Measurements from ENCODE around the gene AURKAIP1.
"Not testable (repeated sequence)": the region's sequence is repeated elsewhere in the genome, so short reads cannot be mapped to it uniquely, and the experiment has no call there.

The AURKAIP1 gene

DNA sequence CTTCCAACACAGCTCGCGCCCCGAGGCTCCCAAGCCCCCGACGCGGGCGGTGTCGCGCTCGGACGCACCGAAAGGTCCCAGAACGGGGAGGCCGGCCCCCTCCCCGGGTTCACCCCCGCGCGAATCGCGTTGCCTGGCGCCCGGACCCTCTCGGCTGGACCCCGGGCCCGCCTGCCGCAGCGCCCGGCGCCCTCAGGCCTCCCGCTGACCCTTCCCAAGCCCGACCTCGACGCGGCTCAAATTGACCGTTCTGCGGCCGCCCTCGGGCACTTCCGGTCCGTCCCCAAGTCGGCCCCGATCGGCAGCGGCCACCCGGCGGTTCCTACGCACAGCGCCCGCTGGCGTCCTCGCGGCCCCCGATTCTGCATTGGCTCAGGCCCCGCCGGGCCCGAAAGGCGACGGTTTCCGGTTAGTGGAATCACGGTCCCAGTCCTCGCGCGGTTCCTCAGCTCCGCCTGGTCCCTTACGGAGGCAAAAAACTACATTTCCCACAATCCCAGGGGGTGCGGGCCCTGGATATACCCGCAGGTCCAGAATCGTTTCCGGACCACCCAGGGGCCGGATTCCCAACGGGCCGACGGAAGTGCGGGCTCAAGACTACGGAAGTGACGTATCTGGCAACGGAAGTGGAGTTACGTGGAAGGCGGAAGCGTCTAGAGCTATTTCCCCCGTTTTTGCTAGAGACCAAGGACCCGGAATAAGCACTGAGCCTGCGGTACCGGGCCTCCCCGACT is at the start of gene AURKAIP1:
Gene AURKAIP1, minus strand, starts transcription at position 279 of the 734 bp plus-strand sequence. CDS start 451 bp downstream, outside the sequence.
- DNase-seq (ENCODE audit: low read depth in 1 of 2, low spot score in 1 of 2): peak; percentile 89 to 99

DNA sequence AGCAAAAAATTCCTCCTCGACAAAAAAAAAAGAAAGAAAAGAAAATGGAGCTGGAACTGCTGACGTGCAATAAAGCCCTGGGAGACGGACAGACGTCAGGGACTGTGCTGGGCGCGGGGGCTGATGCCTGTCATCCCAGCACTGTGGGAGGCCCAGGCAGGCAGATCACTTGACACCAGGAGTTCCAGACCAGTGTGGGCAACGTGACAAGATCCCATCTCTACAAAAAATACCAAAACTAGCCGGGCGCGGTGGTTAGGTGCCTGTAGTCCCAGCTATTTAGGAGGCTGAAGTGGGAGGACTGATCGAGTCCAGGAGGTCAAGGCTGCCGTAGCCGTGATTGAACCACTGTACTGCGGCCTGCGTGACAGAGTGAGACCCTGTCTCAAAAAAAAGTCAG is 49.7 kb upstream of the AURKAIP1 start:
- no peak for DNase-seq (ENCODE audit: low read depth in 1 of 2, low spot score in 1 of 2)

DNA sequence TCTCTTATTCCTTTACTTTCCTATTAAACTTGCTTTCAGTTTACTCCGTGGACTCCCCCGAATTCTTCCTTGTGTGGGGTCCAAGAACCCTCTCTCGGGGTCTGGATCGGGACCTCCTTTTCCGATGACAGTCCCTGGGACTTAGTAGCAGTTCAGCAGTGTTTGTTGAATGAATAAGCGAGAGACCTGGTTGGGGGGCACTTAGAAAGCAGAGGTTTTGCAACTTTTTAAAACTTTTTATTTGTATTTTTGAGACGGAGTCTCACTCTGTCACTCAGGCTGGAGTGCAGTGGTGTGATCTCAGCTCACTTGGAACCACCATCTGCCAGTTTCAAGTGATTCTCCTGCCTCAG is 48.2 kb upstream of the AURKAIP1 start:
- no peak for DNase-seq (ENCODE audit: low read depth in 1 of 2, low spot score in 1 of 2)

DNA sequence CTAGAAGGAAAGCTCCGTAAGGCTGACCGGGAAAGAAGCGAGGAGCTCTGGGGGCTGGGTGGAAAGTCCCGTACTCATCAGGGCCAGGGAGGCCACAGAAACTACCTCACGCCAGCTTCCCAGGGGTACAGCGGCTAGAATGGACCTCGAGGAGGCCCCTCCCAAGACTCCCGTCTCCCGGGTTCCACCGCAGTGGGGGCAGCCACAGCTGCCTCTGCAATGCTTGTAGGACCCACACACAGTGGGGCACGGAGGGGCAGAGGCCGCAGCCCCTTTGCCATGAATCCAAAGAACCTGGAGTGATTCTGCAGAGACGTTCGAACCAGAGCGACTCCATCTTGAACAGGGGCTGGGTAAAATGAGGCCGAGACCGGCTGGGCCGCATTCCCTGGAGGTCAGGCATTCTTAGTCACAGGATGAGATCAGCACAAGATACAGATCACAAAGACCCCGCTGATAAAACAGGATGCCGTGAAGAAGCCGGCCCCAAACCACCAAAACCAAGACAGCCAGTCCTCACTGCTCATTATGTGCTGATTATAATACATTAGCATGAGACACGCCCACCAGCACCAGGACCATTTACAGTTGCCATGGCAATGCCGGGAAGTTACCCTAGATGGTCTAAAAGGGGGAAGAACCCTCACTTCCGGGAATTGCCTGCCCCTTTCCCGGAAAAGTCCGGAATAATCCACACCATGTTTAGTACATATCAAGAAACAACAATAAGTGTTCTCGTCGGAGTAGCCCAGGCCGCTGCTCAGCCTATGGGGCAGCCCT is 47.6 kb upstream of the AURKAIP1 start:
- DNase-seq (ENCODE audit: low read depth in 1 of 2, low spot score in 1 of 2): no peak

DNA sequence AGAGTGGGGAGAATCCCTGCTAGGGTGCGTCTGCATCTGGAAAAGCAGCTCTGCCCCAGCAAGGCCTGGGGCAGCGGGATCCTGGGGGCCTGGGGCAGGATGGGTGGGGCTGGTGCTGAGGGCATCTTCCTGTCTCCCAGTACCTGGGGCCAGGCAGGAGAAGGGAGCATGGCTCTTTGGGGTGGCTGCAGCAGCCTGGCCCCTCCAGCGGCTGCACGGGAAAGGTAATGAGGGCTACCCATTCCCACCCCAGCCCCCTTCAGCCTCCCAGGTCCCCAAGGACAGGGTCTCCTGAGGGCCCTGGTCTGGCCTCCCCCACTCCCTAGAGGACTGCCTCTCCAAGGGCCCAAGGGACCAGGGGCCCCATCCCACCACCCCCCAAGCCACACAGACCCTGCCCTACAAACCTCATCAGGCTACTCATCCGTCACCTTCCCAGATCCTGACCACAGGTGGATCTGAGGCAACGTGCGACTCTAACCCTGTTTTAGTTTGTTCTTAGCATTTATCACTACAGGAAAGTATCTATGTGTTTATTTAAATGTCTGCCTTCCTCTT is 47.0 kb upstream of the AURKAIP1 start:
- no peak for DNase-seq (ENCODE audit: low read depth in 1 of 2, low spot score in 1 of 2)

DNA sequence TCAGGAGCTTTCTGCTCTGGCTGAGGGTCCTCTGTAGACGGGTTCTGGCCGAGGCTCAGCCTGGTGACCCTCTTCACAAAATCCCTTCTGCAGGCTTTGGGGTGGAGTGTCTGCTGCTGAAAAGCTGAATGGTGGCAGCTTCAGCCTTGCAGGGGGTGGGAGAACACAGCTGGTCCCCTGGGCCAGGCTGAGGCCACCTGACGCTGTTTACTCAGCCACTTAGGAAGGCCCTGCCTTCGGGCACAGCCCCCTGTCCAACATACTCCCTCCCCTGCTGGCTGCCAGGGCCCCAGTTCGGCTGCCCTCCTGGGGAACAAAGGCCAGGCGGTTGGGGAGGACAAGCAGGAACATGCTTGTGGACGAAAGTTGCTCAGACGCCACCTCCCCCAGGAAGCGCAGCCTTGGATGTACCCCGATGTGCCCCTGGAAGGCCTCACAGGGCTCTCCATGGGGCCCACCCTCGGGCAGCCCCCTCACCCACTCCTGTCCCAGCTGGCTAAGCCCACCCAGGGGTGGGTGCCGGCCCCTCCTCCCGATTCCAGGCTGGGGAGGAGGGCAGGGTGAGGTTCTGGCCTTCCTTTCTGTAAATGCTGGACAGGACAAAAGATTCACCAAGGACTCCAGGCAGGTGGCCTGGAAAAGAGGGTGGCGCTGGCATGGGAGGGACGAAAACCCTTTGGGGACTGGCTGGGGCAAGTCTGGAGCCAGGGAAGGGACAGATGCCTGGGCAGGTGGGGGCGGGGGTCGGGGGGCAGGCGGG is 46.3 kb upstream of the AURKAIP1 start, which contains the start of gene ANKRD65:
Gene ANKRD65, minus strand, starts transcription at position 130 of the 760 bp plus-strand sequence. CDS start 271 bp downstream, outside the sequence.
- DNase-seq (ENCODE audit: low read depth in 1 of 2, low spot score in 1 of 2): no peak

DNA sequence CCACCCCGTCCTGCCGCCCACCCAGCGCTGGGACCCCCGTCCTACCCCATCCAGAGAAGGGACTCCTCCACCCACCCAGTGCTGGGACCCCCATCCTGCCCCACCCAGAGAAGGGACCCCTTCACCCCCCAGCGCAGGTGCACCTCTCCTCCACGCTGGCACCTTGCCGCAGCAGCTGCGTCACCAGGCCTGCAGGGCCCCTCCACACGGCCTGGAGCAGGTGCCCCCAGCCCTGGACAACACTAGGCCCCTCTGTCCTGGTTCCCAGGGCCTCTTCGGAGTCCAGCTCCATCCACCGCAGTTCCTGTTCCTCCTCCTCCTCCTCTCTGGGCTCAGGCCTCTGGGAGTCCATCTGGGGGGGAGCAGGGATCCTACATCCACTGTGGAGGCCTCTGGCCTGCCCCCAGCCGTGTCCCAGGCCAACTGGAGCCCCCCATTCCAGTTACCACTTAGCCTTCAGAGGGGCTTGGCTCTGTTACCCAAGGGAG is 45.7 kb upstream of the AURKAIP1 start:
- no peak for DNase-seq (ENCODE audit: low read depth in 1 of 2, low spot score in 1 of 2)

DNA sequence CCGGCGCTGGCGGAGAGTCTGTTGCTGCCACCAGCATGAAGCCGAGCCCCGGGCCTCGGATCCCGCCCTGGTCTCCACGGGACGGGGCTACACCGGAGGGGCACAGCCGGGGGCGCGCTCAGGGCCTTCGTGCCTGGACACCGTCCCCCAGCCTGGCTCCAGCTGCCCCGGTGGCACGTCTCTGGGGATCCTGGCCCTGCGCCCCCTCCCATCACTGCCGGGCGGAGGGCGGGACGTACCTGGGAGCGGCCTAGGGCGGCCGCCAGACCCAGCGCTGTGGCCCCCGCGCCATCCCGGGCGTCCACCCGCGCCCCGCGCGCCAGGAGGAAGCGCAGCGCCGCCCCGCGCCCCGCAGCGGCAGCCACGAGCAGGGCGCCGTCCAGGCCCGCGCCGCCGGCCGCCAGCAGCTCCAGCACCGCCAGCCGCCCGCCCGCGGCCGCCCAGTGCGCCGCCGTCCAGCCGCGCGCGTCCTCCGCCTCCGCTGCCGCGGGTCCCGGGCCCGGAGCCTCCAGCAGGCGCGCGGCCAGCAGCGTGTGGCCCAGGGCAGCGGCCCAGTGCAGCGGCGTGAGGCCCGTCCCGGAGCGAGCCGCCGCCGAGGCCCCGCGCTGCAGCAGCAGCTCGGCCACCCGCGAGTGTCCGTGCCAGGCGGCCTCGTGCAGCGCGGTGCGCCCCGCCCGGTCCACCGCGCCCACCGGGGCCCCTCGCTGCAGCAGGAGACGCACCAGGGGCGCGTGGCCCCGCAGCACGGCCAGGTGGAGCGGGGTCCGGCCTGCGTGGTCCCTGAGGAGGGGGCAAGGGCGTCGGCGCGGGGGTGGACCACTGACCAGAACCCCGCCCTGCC is 45.0 kb upstream of the AURKAIP1 start:
- DNase-seq (ENCODE audit: low read depth in 1 of 2, low spot score in 1 of 2): no peak

DNA sequence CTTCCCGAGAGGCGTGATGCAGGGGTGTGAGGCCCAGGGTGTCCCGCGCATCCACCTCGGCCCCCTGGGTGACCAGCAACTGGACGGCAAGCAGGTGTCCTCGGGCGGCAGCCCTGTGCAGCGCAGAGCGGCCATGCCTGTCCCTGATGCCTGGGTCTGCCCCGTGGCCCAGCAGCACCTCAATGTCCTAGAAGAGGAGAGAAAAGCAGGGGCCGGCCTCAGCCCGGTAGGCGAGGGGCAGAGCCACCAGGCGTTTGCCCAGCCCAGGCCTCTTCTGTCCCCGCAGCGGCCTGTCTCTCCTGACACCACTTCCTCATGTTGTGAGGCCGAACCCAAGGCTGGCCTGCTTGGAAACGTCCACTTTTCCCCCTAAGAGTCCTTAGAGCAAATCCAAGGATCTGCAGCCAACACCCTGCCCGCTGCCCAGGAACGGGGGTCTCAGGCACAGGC is 44.4 kb upstream of the AURKAIP1 start:
- DNase-seq (ENCODE audit: low read depth in 1 of 2, low spot score in 1 of 2): no peak

DNA sequence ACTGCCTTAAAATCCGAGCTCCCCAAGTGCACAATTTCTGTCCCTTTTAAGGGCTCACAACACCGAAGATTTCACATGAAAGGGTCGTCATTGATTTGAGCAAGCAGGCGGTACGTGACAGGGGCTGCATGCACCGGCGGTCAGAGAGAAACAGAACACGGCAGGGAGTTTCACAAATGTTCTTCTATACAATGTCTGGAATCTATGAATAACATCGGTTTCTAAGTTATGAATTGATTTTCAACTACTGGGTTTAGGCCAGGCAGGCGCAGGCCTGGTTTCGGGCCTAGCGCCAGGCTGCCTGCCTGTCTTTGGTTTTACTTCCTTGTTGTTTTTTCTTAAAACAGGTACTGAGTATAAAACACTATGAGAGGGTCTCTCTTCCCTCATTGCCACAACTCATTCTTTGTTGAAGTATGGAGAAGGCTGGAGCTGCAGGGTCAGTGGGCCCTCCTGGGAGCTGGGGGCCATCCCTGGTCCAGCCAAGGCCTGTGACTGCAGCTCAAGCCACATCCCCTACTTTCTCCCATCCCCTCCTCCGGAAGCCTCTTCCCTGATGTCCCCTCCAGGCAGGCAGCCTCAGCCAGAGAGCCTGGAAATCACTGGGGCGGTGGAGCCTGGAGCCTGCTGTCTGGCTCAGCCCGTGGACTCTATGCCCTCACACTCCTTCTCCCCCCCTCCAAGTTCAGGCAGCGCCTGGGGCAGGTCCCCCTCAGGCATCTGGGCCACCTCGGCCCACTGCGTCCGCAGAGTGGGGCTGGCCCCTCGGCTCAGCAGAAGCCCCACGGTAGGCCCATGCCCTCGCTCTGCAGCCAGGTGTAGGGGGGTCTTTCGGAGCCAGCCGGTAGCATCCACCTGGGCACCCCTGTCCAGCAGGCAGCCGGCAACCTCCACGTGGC is 43.7 kb upstream of the AURKAIP1 start:
- DNase-seq (ENCODE audit: low read depth in 1 of 2, low spot score in 1 of 2): no peak

DNA sequence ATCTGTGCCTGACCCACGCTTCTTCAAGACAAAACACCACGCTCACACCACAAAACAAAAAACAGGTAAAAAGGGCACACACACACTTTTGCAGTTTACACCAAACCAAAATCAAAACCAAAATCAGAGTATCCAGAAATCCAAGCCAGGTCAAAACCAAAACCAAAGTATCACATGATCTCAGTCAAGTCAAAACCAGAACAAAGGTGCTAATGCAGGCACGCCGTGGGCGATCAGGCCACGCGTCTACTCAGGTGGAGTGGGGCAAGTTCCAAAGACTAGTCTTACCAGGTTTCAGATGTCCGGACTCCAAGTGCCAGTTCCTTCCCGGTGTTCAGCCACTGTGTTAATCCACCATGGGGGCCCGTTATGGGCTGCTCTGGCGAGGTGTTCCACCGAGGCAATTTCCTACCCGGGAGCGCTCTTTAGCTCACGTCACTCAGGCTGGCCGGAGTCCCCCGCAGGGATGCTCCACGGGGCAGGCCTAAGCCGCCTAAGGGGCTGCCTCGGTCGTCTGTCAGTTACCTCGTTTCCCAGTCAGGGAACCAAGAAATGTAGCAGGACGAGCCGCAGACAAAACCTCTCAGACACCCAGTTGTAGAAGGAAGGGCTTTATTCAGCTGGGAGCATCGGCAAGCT is 42.9 kb upstream of the AURKAIP1 start:
- not testable (repeated sequence) for DNase-seq (ENCODE audit: low read depth in 1 of 2, low spot score in 1 of 2)

DNA sequence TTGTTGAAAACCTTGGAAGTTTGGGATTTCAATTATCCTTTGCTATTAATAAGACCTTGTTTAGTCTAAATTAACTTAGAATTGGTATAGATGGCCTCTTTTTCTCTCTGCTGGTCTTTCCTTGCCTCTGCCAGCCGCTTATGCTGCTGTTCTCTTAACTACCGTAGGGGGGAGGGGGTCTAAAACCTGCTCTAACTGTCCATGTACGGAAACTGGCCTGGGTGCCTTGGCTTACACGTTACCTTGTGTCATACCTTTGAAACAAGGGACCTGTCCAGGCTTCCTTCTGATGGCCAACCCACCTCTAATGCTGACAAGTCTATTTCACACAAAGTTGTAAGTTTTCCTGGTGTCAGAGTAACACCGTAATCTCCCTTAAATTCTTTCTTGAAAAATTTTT is 42.4 kb upstream of the AURKAIP1 start:
- DNase-seq (ENCODE audit: low read depth in 1 of 2, low spot score in 1 of 2): not testable (repeated sequence)

DNA sequence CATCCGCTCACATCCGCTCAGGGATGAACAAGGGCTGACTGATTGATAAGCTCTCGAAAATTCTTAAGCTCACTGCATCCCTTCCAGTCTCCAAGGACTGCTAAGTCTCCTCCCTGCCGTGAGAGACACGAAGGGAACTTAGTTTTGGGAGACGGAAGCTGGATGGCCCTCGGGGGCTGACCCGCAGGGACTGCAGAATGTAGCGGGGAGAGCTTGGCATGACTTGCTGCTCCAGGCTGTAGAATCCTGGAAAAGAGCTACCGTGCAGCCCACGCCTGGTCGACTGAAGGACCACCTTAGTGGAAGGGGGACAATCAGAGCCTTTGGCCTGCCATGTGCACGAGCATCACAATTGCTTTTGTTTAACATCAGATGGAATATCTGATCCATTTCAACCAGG is 40.7 kb upstream of the AURKAIP1 start:
- no peak for DNase-seq (ENCODE audit: low read depth in 1 of 2, low spot score in 1 of 2)

DNA sequence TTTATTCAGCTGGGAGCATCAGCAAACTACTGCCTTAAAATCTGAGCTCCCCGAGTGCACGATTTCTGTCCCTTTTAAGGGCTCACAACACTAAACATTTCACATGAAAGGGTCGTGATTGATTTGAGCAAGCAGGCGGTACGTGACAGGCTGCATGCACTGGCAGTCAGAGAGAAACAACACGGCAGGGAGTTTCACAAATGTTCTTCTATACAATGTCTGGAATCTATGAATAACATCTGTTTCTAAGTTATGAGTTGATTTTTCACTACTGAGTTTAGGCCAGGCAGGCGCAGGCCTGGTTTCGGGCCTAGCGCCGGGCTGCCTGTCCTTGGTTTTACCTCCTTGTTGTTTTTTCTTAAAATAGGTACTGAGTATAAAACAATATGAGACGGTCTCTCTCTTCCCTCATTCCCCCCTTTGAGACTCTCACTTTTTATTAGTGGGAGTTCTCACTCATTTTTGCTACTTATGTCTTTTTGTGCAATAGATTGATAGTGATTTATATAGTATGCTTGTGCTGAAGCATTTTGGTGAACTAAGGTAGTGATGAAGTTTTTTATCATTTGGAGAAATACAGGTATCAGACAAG is 37.4 kb upstream of the AURKAIP1 start:
- not testable (repeated sequence) for DNase-seq (ENCODE audit: low read depth in 1 of 2, low spot score in 1 of 2)

DNA sequence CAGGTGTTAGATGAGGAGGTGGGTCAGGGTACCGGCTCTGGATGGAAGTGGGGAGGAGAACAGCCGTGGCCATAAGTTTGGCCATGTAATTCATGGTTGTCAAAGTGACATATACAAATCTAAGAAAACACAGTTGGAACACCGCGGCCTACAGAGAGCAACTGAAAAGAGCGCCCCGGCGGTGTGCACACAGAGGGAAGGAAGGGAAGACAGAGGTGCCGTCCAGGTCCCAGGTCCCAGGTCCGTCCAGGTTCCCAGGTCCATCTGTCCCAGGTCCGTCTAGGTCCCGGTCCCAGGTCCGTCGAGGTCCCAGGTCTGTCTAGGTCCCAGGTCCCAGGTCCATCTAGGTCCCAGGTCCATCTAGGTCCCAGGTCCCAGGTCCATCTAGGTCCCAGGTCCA is 36.6 kb upstream of the AURKAIP1 start:
- no peak for DNase-seq (ENCODE audit: low read depth in 1 of 2, low spot score in 1 of 2)

DNA sequence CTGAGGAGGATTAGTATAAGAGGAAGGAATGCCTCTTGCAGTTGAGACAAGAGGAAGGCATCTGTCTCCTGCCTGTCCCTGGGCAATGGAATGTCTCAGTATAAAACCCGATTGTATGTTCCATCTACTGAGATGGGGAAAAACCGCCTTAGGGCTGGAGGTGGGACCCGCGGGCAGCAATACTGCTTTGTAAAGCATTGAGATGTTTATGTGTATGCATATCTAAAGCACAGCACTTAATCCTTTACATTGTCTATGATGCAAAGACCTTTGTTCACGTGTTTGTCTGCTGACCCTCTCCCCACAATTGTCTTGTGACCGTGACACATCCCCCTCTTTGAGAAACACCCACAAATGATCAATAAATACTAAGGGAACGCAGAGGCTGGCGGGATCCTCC is 35.2 kb upstream of the AURKAIP1 start:
- DNase-seq (ENCODE audit: low read depth in 1 of 2, low spot score in 1 of 2): not testable (repeated sequence)

DNA sequence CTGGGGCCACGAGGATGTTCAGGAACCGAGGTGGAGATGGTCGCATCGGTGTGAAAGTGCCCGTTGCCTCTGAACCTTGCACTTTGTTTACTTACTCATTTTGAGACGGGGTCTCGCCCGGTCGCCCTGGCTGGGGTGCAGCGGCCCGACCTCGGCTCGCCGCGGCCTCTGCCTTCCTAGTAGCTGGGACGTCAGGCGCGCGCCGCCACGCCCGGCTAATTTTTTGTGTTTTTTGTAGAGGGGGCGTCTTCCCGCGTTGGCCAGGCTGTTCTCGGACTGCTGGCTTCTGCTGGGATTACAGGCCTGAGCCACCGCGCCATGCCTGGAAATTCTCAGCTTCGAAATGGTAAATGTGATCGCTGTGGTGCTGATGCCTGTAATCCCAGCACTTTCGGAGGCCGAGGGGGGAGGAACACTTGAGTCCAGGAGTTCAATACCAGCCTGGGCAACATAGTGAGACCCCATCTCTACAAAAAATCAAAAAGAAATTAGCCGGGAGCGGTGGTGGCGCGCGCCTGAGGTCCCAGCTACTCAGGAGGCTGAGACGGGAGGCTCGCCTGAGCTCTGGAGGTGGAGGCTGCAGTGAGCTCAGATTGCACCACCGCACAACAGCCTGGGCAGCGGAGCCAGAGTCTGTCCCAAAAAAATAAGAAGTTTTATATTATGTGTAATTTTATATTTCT is 32.8 kb upstream of the AURKAIP1 start:
- DNase-seq (ENCODE audit: low read depth in 1 of 2, low spot score in 1 of 2): no peak
